H9 (cell line): ENCODE measurements around the gene IL17RE. TPM values are rescaled to one million over a fixed set of nuclear protein-coding genes. Genes with fewer than 3 reads are reported as not detected.

ENCODE experiments used
- DNase-seq: peaks from one replicate; pipeline ENCODE4 v3.0.0-alpha.2; 2017
- H2AFZ ChIP-seq: one replicate; pipeline ENCODE4 v1.6.1; 2013; ENCODE audit warnings: mild to moderate bottlenecking, low read length, control low read depth, moderate library complexity
- H2AK5ac ChIP-seq: 2 replicates; pipeline ENCODE4 v1.6.1; 2013; ENCODE audit warnings: low read length, control low read depth, mixed read lengths; ENCODE audit not compliant: insufficient read length
- H2BK120ac ChIP-seq: one replicate; pipeline ENCODE4 v1.6.1; 2013; ENCODE audit warnings: low read depth, mild to moderate bottlenecking, low read length, control low read depth, inconsistent platforms; ENCODE audit not compliant: poor library complexity, severe bottlenecking
- H2BK12ac ChIP-seq: 2 replicates; pipeline ENCODE4 v1.6.1; 2013; ENCODE audit warnings: low read length, control low read depth, mixed read lengths, low read depth; ENCODE audit not compliant: insufficient read length
- H2BK15ac ChIP-seq: 2 replicates; pipeline ENCODE4 v1.6.1; 2013; ENCODE audit warnings: low read depth, low read length, control low read depth
- H2BK20ac ChIP-seq: one replicate; pipeline ENCODE4 v1.6.1; 2013; ENCODE audit warnings: low read depth, mild to moderate bottlenecking, low read length, control low read depth, inconsistent platforms; ENCODE audit not compliant: poor library complexity, severe bottlenecking
- H2BK5ac ChIP-seq: 2 replicates; pipeline ENCODE4 v1.6.1; 2013; ENCODE audit warnings: low read length, control low read depth, mixed read lengths; ENCODE audit not compliant: insufficient read length
- H3K14ac ChIP-seq: 2 replicates; pipeline ENCODE4 v1.6.1; 2013; ENCODE audit warnings: low read length, control low read depth; ENCODE audit not compliant: insufficient read depth
- H3K18ac ChIP-seq: 2 replicates; pipeline ENCODE4 v1.6.1; 2013; ENCODE audit warnings: low read depth, mild to moderate bottlenecking, mixed read lengths, low read length, control low read depth; ENCODE audit not compliant: insufficient read length
- H3K23ac ChIP-seq: 2 replicates; pipeline ENCODE4 v1.6.1; 2013; ENCODE audit warnings: low read length, control low read depth, mixed read lengths, low read depth; ENCODE audit not compliant: insufficient read length
- H3K23me2 ChIP-seq: 2 replicates; pipeline ENCODE4 v1.6.1; 2013; ENCODE audit warnings: low read depth, mild to moderate bottlenecking, mixed read lengths, low read length, control low read depth; ENCODE audit not compliant: insufficient read length, poor library complexity, severe bottlenecking
- H3K27ac ChIP-seq: 2 replicates; pipeline ENCODE4 v1.5.1; 2013; ENCODE audit warnings: low read length, control low read depth, mixed read lengths, low read depth; ENCODE audit not compliant: insufficient read length
- H3K27me3 ChIP-seq: 2 replicates; pipeline ENCODE4 v1.6.1; 2013; ENCODE audit warnings: low read length, control low read depth, inconsistent platforms; ENCODE audit not compliant: insufficient read depth
- H3K4ac ChIP-seq: 2 replicates; pipeline ENCODE4 v1.6.1; 2013; ENCODE audit warnings: low read depth, mild to moderate bottlenecking, control low read depth, inconsistent platforms, low read length, moderate library complexity
- H3K4me1 ChIP-seq: 2 replicates; pipeline ENCODE4 v1.6.1; 2013; ENCODE audit warnings: low read length, control low read depth, inconsistent platforms; ENCODE audit not compliant: insufficient read depth
- H3K4me2 ChIP-seq: 2 replicates; pipeline ENCODE4 v1.6.1; 2013; ENCODE audit warnings: low read length, control low read depth, mixed read lengths; ENCODE audit not compliant: insufficient read length, insufficient read depth
- H3K56ac ChIP-seq: 2 replicates; pipeline ENCODE4 v1.6.1; 2013; ENCODE audit warnings: low read depth, mild to moderate bottlenecking, mixed read lengths, low read length, control low read depth; ENCODE audit not compliant: insufficient read length
- H3K79me1 ChIP-seq: 2 replicates; pipeline ENCODE4 v1.6.1; 2013; ENCODE audit warnings: low read depth, mild to moderate bottlenecking, moderate library complexity, low read length, control low read depth, inconsistent platforms; ENCODE audit not compliant: insufficient read depth, poor library complexity, severe bottlenecking
- H3K79me2 ChIP-seq: 2 replicates; pipeline ENCODE4 v1.6.1; 2013; ENCODE audit warnings: low read length, control low read depth, inconsistent platforms; ENCODE audit not compliant: insufficient read depth
- H3K9ac ChIP-seq: 2 replicates; pipeline ENCODE4 v1.6.1; 2013; ENCODE audit warnings: low read length, control low read depth, mixed read lengths; ENCODE audit not compliant: insufficient read length; ENCODE audit errors: extremely low read depth
- H3K9me3 ChIP-seq: one replicate; pipeline ENCODE4 v1.6.1; 2013; ENCODE audit warnings: low read depth, low read length, inconsistent platforms; ENCODE audit not compliant: control insufficient read depth
- H3T11ph ChIP-seq: one replicate; pipeline ENCODE4 v1.6.1; 2013; ENCODE audit warnings: mild to moderate bottlenecking, low read length, control low read depth, inconsistent platforms
- H4K20me1 ChIP-seq: one replicate; pipeline ENCODE4 v1.6.1; 2013; ENCODE audit not compliant: control insufficient read depth, insufficient read length, insufficient read depth
- H4K5ac ChIP-seq: 2 replicates; pipeline ENCODE4 v1.6.1; 2013; ENCODE audit warnings: low read depth, mild to moderate bottlenecking, mixed read lengths, low read length, control low read depth; ENCODE audit not compliant: insufficient read length
- H4K8ac ChIP-seq: replicated peaks from 2 replicates; pipeline ENCODE4 v1.6.1; 2013; ENCODE audit warnings: low read length, control low read depth, mixed read lengths, low read depth; ENCODE audit not compliant: insufficient read length
- H4K91ac ChIP-seq: 2 replicates; pipeline ENCODE4 v1.6.1; 2013; ENCODE audit warnings: low read depth, mild to moderate bottlenecking, moderate library complexity, mixed read lengths, low read length, control low read depth; ENCODE audit not compliant: insufficient read length
- H3K27ac Mint-ChIP-seq, 3 experiments: 2 replicates in 2 of 3; 3 replicates in 1 of 3; pipeline ENCODE4 v1.8.0; 2020 to 2021; ENCODE audit warnings: mixed read lengths in 3 of 3, mild to moderate bottlenecking in 1 of 3, moderate library complexity in 1 of 3
- H3K27me3 Mint-ChIP-seq: 2 replicates; pipeline ENCODE4 v1.8.0; 2021; ENCODE audit warnings: low read depth, mild to moderate bottlenecking, moderate library complexity, mixed read lengths
- H3K36me3 Mint-ChIP-seq, 3 experiments: 2 replicates in 2 of 3; 3 replicates in 1 of 3; pipeline ENCODE4 v1.8.0; 2020 to 2021; ENCODE audit warnings: low read depth in 3 of 3, mixed read lengths in 3 of 3; ENCODE audit not compliant: insufficient read depth in 1 of 3
- H3K4me1 Mint-ChIP-seq, 2 experiments: 2 replicates each; pipeline ENCODE4 v1.8.0; 2020; ENCODE audit warnings: mixed read lengths in 2 of 2
- H3K4me3 Mint-ChIP-seq, 2 experiments: 2 replicates in 1 of 2; 3 replicates in 1 of 2; pipeline ENCODE4 v1.8.0; 2020 to 2021; ENCODE audit warnings: mild to moderate bottlenecking in 2 of 2, mixed read lengths in 2 of 2, moderate library complexity in 1 of 2
- H3K9me3 Mint-ChIP-seq, 2 experiments: 2 replicates in 1 of 2; 3 replicates in 1 of 2; pipeline ENCODE4 v1.8.0; 2020; ENCODE audit warnings: mild to moderate bottlenecking in 2 of 2, mixed read lengths in 2 of 2, moderate library complexity in 1 of 2
- CTCF ChIP-seq: fragments of 200-600 bp; sonication (generic); conservative IDR thresholded peaks from 3 replicates; pipeline ENCODE4 v1.8.0; 2021; ENCODE audit warnings: antibody characterized with exemption, mild to moderate bottlenecking
- WGBS: extraction: QIAGEN DNeasy Blood & Tissue Kit; methylation state at CpG from one replicate; pipeline ENCODE4 v1.1.7; 2013; ENCODE audit warnings: missing lambda C conversion rate, low lambda C conversion rate, mixed read lengths; ENCODE audit not compliant: insufficient read length; ENCODE audit errors: extremely low coverage; 5-methylcytosine and 5-hydroxymethylcytosine counted together
- total RNA-seq: library from RNA; stranded (reverse); gene quantifications from 2 replicates; pipeline ENCODE4 v1.2.1, GENCODE V29; 2021

IL17RE gene
- total RNA-seq, 1 experiment from 2014 or later: 2.1 TPM

- Histone ChIP-seq H3K23ac (no peak overlapping the region), H2AFZ (no peak overlapping the region), H2BK15ac (no peak overlapping the region), H3K9me3 (no peaks in the 10 kb centered on the region), H2BK5ac (no peak overlapping the region), H3K18ac (no peak overlapping the region), H3K27ac (no peak overlapping the region), H3K79me1 (no peaks in the 10 kb centered on the region), H2AK5ac (no peak overlapping the region), H3K27me3 (no peaks in the 10 kb centered on the region), H3K23me2 (no peaks in the 10 kb centered on the region), H3K56ac (no peak overlapping the region), H4K20me1 (no peaks in the 10 kb centered on the region), H2BK20ac (no peak overlapping the region), H3T11ph (no peak overlapping the region), H2BK120ac (no peak overlapping the region), H3K4me1 (no peaks in the 10 kb centered on the region), H4K8ac (no peak overlapping the region), H3K4me2 (no peak overlapping the region), H2BK12ac (no peak overlapping the region), H4K91ac (no peak overlapping the region), H4K5ac (no peak overlapping the region), H3K9ac (no peak overlapping the region), H3K79me2 (no peaks in the 10 kb centered on the region), H3K14ac (no peak overlapping the region), H3K4ac (no peak overlapping the region)
- no peak for DNase-seq
- Mint-ChIP-seq H3K36me3 (no peaks in the 10 kb centered on the region), H3K9me3 (no peaks in the 10 kb centered on the region), H3K27ac (no peak overlapping the region; a peak in 2 of 7 replicates), H3K4me3 (no peak overlapping the region), H3K4me1 (peaks cover 3 to 5% of the 10 kb centered on the region in 2 experiments; a peak in 2 of 4 replicates), H3K27me3 (no peaks in the 10 kb centered on the region; the same call in none of the 2 replicates)
- no CpG with 5 or more reads among the region's 5 CpGs for WGBS
- no peak for TF ChIP-seq CTCF
Observed at GRCh38 chr3:9878700-9879099, 23.9 kb upstream of the IL17RE start.
